Panc1 (cell line): Measurements from ENCODE around the gene SAMD4B. TPM values are rescaled to one million over a fixed set of nuclear protein-coding genes. Genes with fewer than 3 reads are reported as not detected.
"Not testable (repeated sequence)": the region's sequence is repeated elsewhere in the genome, so short reads cannot be mapped to it uniquely, and the experiment has no call there.

Source experiments
- ATAC-seq: fragments of 200-7000 bp; cut with Tn5 transposase; 2 replicates; pipeline ENCODE4 v1.9.1; 2020; ENCODE audit warnings: mild to moderate bottlenecking, moderate library complexity
- BruUV-seq: library from RNA; stranded (reverse); fragments of 400-500 nt; replicated peaks from 2 replicates; lab custom pipeline; 2021; lab: Mats Ljungman, UMichigan
- CTCF ChIA-PET: fragments of 300-600 bp; sonication (Branson Sonifier 250); formaldehyde crosslinking; loops from one replicate; lab custom pipeline; 2022; ENCODE audit warnings: antibody characterized with exemption; lab: Charles Lee
- POLR2A ChIA-PET: fragments of 300-600 bp; sonication (Branson Sonifier 250); formaldehyde crosslinking; loops from one replicate; lab custom pipeline; 2022; ENCODE audit warnings: antibody characterized with exemption; lab: Charles Lee
- DNase-seq: peaks from one replicate; pipeline ENCODE4 v3.0.0-alpha.2; 2010; ENCODE audit warnings: low read depth, low spot score
- H3K27ac ChIP-seq: 2 replicates; pipeline ENCODE4 v1.5.1; 2011; ENCODE audit warnings: mild to moderate bottlenecking, low read length, inconsistent platforms
- H3K27me3 ChIP-seq: fragments of 200-500 bp; sonication (Bioruptor generic); 2 replicates; pipeline ENCODE4 v1.6.0; 2014; ENCODE audit warnings: low read length, inconsistent platforms; ENCODE audit not compliant: control insufficient read depth, insufficient read depth
- H3K36me3 ChIP-seq: fragments of 200-500 bp; sonication (Bioruptor generic); 2 replicates; pipeline ENCODE4 v1.5.1; 2014; ENCODE audit warnings: inconsistent platforms, mild to moderate bottlenecking, low read length, moderate library complexity; ENCODE audit not compliant: control insufficient read depth, insufficient read depth
- H3K4me1 ChIP-seq: 2 replicates; pipeline ENCODE4 v1.5.1; 2011; ENCODE audit warnings: inconsistent platforms, mild to moderate bottlenecking, low read length, moderate library complexity; ENCODE audit not compliant: control insufficient read depth, insufficient read depth
- H3K4me3 ChIP-seq, 2 experiments: 2 replicates each; pipeline ENCODE4 v1.5.1; 2011 to 2012; ENCODE audit warnings: low read depth in 2 of 2, low read length in 2 of 2, mild to moderate bottlenecking in 2 of 2, inconsistent platforms in 1 of 2, moderate library complexity in 1 of 2
- H3K9me3 ChIP-seq: fragments of 200-500 bp; sonication (Bioruptor generic); 2 replicates; pipeline ENCODE4 v1.5.1; 2014; ENCODE audit warnings: low read depth, mild to moderate bottlenecking, inconsistent platforms, low read length, moderate library complexity; ENCODE audit not compliant: control insufficient read depth, insufficient read depth
- POLR2AphosphoS5 ChIP-seq: IDR thresholded peaks from 2 replicates; pipeline ENCODE4 v1.6.1; 2012; ENCODE audit warnings: mild to moderate bottlenecking, low read depth, low read length, moderate library complexity
- SIN3A ChIP-seq: IDR thresholded peaks from 2 replicates; pipeline ENCODE4 v1.6.1; 2012; ENCODE audit warnings: low read depth, mild to moderate bottlenecking, low read length, moderate library complexity, borderline replicate concordance; ENCODE audit not compliant: insufficient read depth
- TCF7L2 ChIP-seq: IDR thresholded peaks from 2 replicates; pipeline ENCODE4 v1.6.1; 2011; ENCODE audit warnings: mild to moderate bottlenecking, low read depth, low read length, inconsistent platforms
- in situ Hi-C: cut with HindIII; loops from 2 replicates; pipeline ENCODE4 v1.10.0; 2016; ENCODE audit warnings: low sequenced_read_pairs, low pct_unique_long_range_greater_than_20kb
- intact Hi-C: fragments of 100-400 bp; cut with micrococcal nuclease; formaldehyde crosslinking; loops from one replicate; pipeline ENCODE4 v1.10.0; 2022; ENCODE audit not compliant: unreplicated experiment
- total RNA-seq: library from RNA; stranded (reverse); gene quantifications from one replicate; pipeline ENCODE4 v1.2.1, GENCODE V29; 2021; ENCODE audit not compliant: unreplicated experiment
- TF ChIP-seq, protein P1 (sequence below): fragments of 450-650 bp; IDR thresholded peaks from 2 replicates; pipeline ENCODE4 v1.5.1; 2017; ENCODE audit warnings: mild to moderate bottlenecking
- TF ChIP-seq, protein P2 (sequence below), 2 experiments: IDR thresholded peaks; 2 replicates each; pipeline ENCODE4 v1.6.1; 2011 to 2012; ENCODE audit warnings: low read depth in 2 of 2, control low read depth in 1 of 2, low read length in 1 of 2, mild to moderate bottlenecking in 1 of 2, moderate library complexity in 1 of 2; ENCODE audit not compliant: insufficient read depth in 1 of 2

Gene SAMD4B
- total RNA-seq, 1 experiment from 2014 or later = 1,339 TPM

DNA sequence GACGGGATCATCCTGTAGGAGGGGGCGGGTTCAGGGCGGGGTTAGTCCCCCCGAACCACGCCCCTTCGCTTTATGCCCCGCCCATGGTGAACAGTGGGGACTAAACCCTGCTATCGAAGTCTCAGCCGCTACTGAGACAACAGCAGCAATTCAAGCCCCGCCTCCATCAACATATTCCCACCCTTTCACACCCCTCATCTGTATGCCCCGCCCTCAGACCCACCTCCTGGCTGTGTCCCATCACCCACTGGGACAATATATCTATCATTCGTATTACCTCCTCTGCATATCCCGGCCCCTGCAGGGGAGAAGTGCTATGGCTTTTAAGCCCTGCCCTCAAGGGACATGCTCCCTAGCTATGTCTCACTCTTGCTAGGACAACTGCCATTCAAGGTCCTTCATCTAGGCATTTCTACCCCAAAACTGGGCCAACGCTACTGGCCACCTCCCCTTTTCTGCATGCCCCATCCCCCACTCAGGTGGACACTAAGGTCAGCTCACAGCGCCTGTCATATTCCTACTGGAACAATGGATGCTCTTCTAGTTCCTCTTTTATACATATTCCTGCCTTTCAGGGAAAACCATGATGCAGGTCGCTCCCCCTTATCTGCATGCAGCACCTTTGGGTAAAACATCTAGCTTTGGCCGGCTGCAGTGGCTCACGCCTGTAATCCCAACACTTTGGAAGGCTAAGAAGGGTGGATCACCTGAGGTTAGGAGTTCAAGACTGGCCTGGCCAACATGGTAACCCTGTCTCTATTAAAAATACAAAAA lies 33.5 kb upstream of the SAMD4B start:
- H3K9me3 ChIP-seq = no peaks in the 10 kb centered on the region
- ATAC-seq = peak; percentile 27
- no peak overlapping the region for H3K27ac ChIP-seq
- peaks cover 9% of the 10 kb centered on the region; the same call in 1 of the 2 replicates for H3K27me3 ChIP-seq
- DNase-seq = no peak
- POLR2A ChIA-PET = interaction anchor here (0.6 to 0.9 kb wide), 3 partner anchors 17 to 127 kb away, joined by 3 to 6 read pairs (median 3); partner anchors contain the start of gene RPS16
- H3K4me1 ChIP-seq = peaks cover 9% of the 10 kb centered on the region; the same call in 1 of the 2 replicates
- TF ChIP-seq, protein P1, sequence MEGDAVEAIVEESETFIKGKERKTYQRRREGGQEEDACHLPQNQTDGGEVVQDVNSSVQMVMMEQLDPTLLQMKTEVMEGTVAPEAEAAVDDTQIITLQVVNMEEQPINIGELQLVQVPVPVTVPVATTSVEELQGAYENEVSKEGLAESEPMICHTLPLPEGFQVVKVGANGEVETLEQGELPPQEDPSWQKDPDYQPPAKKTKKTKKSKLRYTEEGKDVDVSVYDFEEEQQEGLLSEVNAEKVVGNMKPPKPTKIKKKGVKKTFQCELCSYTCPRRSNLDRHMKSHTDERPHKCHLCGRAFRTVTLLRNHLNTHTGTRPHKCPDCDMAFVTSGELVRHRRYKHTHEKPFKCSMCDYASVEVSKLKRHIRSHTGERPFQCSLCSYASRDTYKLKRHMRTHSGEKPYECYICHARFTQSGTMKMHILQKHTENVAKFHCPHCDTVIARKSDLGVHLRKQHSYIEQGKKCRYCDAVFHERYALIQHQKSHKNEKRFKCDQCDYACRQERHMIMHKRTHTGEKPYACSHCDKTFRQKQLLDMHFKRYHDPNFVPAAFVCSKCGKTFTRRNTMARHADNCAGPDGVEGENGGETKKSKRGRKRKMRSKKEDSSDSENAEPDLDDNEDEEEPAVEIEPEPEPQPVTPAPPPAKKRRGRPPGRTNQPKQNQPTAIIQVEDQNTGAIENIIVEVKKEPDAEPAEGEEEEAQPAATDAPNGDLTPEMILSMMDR = no peak
- TF ChIP-seq POLR2AphosphoS5 (no peak), TCF7L2 (no peak), SIN3A (no peak)
- TF ChIP-seq, protein P2, sequence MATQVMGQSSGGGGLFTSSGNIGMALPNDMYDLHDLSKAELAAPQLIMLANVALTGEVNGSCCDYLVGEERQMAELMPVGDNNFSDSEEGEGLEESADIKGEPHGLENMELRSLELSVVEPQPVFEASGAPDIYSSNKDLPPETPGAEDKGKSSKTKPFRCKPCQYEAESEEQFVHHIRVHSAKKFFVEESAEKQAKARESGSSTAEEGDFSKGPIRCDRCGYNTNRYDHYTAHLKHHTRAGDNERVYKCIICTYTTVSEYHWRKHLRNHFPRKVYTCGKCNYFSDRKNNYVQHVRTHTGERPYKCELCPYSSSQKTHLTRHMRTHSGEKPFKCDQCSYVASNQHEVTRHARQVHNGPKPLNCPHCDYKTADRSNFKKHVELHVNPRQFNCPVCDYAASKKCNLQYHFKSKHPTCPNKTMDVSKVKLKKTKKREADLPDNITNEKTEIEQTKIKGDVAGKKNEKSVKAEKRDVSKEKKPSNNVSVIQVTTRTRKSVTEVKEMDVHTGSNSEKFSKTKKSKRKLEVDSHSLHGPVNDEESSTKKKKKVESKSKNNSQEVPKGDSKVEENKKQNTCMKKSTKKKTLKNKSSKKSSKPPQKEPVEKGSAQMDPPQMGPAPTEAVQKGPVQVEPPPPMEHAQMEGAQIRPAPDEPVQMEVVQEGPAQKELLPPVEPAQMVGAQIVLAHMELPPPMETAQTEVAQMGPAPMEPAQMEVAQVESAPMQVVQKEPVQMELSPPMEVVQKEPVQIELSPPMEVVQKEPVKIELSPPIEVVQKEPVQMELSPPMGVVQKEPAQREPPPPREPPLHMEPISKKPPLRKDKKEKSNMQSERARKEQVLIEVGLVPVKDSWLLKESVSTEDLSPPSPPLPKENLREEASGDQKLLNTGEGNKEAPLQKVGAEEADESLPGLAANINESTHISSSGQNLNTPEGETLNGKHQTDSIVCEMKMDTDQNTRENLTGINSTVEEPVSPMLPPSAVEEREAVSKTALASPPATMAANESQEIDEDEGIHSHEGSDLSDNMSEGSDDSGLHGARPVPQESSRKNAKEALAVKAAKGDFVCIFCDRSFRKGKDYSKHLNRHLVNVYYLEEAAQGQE (IDR thresholded peaks at IDR 0.05; ENCODE audit: insufficient read depth in 1 of 2, low read depth in 2 of 2, low read length in 1 of 2) = no peak
- no peak overlapping the region for H3K4me3 ChIP-seq
- H3K36me3 ChIP-seq = no peaks in the 10 kb centered on the region
- CTCF ChIA-PET = interaction anchor here (0.5 to 1.6 kb wide), 8 partner anchors 15 to 103 kb away, joined by 3 to 15 read pairs (median 6); partner anchors contain the start of gene PLEKHG2
- BruUV-seq = no TSS peak
- in situ Hi-C loops (no loop called here), intact Hi-C loops (no loop called here)

DNA sequence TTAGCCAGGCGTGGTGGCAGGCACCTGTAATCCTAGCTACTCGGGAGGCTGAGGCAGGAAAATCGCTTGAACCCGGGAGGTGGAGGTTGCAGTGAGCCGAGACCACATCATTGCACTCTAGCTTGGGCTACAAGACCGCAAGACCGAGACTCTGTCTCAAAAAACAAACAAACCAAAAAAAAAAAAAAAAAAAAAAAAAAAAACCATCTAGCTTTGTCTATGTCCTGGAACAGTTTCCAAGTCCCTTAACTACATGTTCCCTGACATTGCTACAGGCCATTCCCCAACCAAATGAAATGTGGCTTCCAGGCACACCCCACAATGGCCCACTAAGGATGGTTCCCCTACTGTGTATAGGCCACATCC lies 32.9 kb upstream of the SAMD4B start:
- intact Hi-C loops, DNase-seq, in situ Hi-C loops, H3K4me1 ChIP-seq, H3K27ac ChIP-seq, ATAC-seq, BruUV-seq, H3K9me3 ChIP-seq, H3K36me3 ChIP-seq, H3K4me3 ChIP-seq, H3K27me3 ChIP-seq: not testable (repeated sequence)
- POLR2A ChIA-PET = interaction anchor here (0.6 to 0.9 kb wide), 5 partner anchors 13 to 127 kb away, joined by 3 to 11 read pairs (median 6); partner anchors contain the start of genes IFNL1 and RPS16
- CTCF ChIA-PET = interaction anchor here (0.5 to 1.6 kb wide), 9 partner anchors 14 to 97 kb away, joined by 3 to 15 read pairs (median 5); no protein-coding TSS in a partner anchor
